Left ventricle myocardium inferior (tissue), 1 donor: ENCODE data around the gene MRPL16. TPM values are rescaled to one million over a fixed set of nuclear protein-coding genes. Genes with fewer than 3 reads are reported as not detected.
A peak's percentile ranks its signal among the peaks of the same experiment; 100 is the strongest.

ENCODE experiments used
- DNase-seq: peaks from one replicate; pipeline ENCODE4 v3.0.0-alpha.2; 2020
- H3K27ac ChIP-seq: fragments of 200-600 bp; replicated peaks from 2 replicates; pipeline ENCODE4 v1.8.0; 2021
- H3K27me3 ChIP-seq: fragments of 200-600 bp; 2 replicates; pipeline ENCODE4 v1.8.0; 2021; ENCODE audit warnings: low read depth
- H3K36me3 ChIP-seq: fragments of 200-600 bp; 2 replicates; pipeline ENCODE4 v1.8.0; 2021
- H3K4me1 ChIP-seq: fragments of 200-600 bp; 2 replicates; pipeline ENCODE4 v1.8.0; 2021
- H3K4me3 ChIP-seq: fragments of 200-600 bp; 2 replicates; pipeline ENCODE4 v1.8.0; 2021; ENCODE audit warnings: mild to moderate bottlenecking, moderate library complexity
- H3K9me3 ChIP-seq: fragments of 200-600 bp; replicated peaks from 2 replicates; pipeline ENCODE4 v1.8.0; 2021
- CTCF ChIP-seq: fragments of 200-600 bp; IDR thresholded peaks from 2 replicates; pipeline ENCODE4 v1.8.0; 2021; ENCODE audit warnings: antibody characterized with exemption, mild to moderate bottlenecking, borderline replicate concordance
- intact Hi-C: fragments of 100-400 bp; cut with micrococcal nuclease; formaldehyde crosslinking; loops from one replicate; pipeline ENCODE4 v1.11.0; 2022
- total RNA-seq: library from RNA; stranded (reverse); fragmentation: NEBNext Ultra II Directional; extraction: Animal tissue kit (Norgen Biotek cat#: 25700); gene quantifications from one replicate; pipeline ENCODE4 v1.2.1, GENCODE V29; 2021
- donor health status: DM: no; HTN: yes; CAD: no; lungs with severe emphysema.

MRPL16 gene
- total RNA-seq, 1 donor from 2014 or later, result 93.2 TPM

- H3K9me3 ChIP-seq, result no peaks in the 10 kb centered on the region
- DNase-seq, result no peak
- peak overlapping the region; percentile 73 for H3K27ac ChIP-seq
- H3K4me1 ChIP-seq, result peaks cover 65% of the 10 kb centered on the region
- no peak overlapping the region for H3K4me3 ChIP-seq
- peak; percentile 27 for TF ChIP-seq CTCF
- intact Hi-C loops, result no loop called here
- no peaks in the 10 kb centered on the region for H3K27me3 ChIP-seq
- H3K36me3 ChIP-seq, result no peaks in the 10 kb centered on the region
Measured at GRCh38 chr11:59761993-59762392, 48.6 kb downstream of the MRPL16 start.

- Histone ChIP-seq H3K4me1 (peaks cover 65% of the 10 kb centered on the region), H3K9me3 (no peaks in the 10 kb centered on the region), H3K27me3 (no peaks in the 10 kb centered on the region), H3K27ac (peak overlapping the region; percentile 73), H3K36me3 (no peaks in the 10 kb centered on the region), H3K4me3 (no peak overlapping the region)
- TF ChIP-seq CTCF, result no peak
- intact Hi-C loops, result no loop called here
- DNase-seq, result no peak
Measured at GRCh38 chr11:59760771-59761170, 49.8 kb downstream of the MRPL16 start.

GRCh38 chr11:59759900-59760299, 50.7 kb downstream of the MRPL16 start:
- H3K27ac ChIP-seq, result no peak overlapping the region
- intact Hi-C loops, result no loop called here

GRCh38 chr11:59758401-59759037, 52.1 kb downstream of the MRPL16 start:
- Histone ChIP-seq H3K36me3 (no peaks in the 10 kb centered on the region), H3K27ac (no peak overlapping the region), H3K4me1 (peaks cover 71% of the 10 kb centered on the region), H3K4me3 (no peak overlapping the region), H3K9me3 (no peaks in the 10 kb centered on the region), H3K27me3 (no peaks in the 10 kb centered on the region)
- no peak for TF ChIP-seq CTCF
- DNase-seq, result no peak
- intact Hi-C loops, result no loop called here

More at GRCh38 chr11:59759900-59760299, 50.7 kb downstream of the MRPL16 start:
- Histone ChIP-seq H3K27me3 (no peaks in the 10 kb centered on the region), H3K9me3 (no peaks in the 10 kb centered on the region), H3K4me3 (no peak overlapping the region), H3K36me3 (no peaks in the 10 kb centered on the region), H3K4me1 (peaks cover 65% of the 10 kb centered on the region)
- DNase-seq, result no peak
- TF ChIP-seq CTCF, result no peak

- Histone ChIP-seq H3K27ac (peak overlapping the region; percentile 98), H3K9me3 (no peaks in the 10 kb centered on the region), H3K36me3 (no peaks in the 10 kb centered on the region), H3K4me1 (peaks cover 59% of the 10 kb centered on the region), H3K27me3 (no peaks in the 10 kb centered on the region), H3K4me3 (peak overlapping the region; percentile 97)
- intact Hi-C loops, result no loop called here
- DNase-seq, result no peak
- no peak for TF ChIP-seq CTCF
Measured at GRCh38 chr11:59756845-59757244, 53.7 kb downstream of the MRPL16 start.
